Muscle layer of duodenum (tissue), 2 donors: ENCODE measurements around the gene SORCS2.

Experiments
- H3K27ac ChIP-seq: one replicate; pipeline ENCODE4 v1.7.0; 2013; ENCODE audit warnings: mild to moderate bottlenecking, low read length
- H3K27me3 ChIP-seq: one replicate; pipeline ENCODE4 v1.7.0; 2013; ENCODE audit warnings: low read depth, mild to moderate bottlenecking, control low read depth, low read length
- H3K36me3 ChIP-seq, 2 donors: one replicate each; pipeline ENCODE4 v1.7.0; 2013; ENCODE audit warnings: low read length in 2 of 2, control low read depth in 1 of 2, mild to moderate bottlenecking in 1 of 2; ENCODE audit not compliant: insufficient read depth in 2 of 2, control insufficient read depth in 1 of 2
- H3K4me1 ChIP-seq, 2 donors: one replicate each; pipeline ENCODE4 v1.7.0; 2013; ENCODE audit warnings: low read length in 2 of 2, mild to moderate bottlenecking in 2 of 2, control low read depth in 1 of 2, moderate library complexity in 1 of 2; ENCODE audit not compliant: insufficient read depth in 2 of 2, control insufficient read depth in 1 of 2
- H3K4me3 ChIP-seq, 2 donors: one replicate each; pipeline ENCODE4 v1.7.0; 2013; ENCODE audit warnings: low read length in 2 of 2, low read depth in 1 of 2, mild to moderate bottlenecking in 1 of 2
- H3K9me3 ChIP-seq, 2 donors: one replicate each; pipeline ENCODE4 v1.7.0; 2013; ENCODE audit warnings: low read length in 2 of 2, control low read depth in 1 of 2, mild to moderate bottlenecking in 1 of 2; ENCODE audit not compliant: control insufficient read depth in 1 of 2
- donor health status: healthy.

Gene SORCS2

GRCh38 chr4:7470111-7470510 is 277.8 kb downstream of the SORCS2 start:
- no peaks in the 10 kb centered on the region for H3K9me3 ChIP-seq

GRCh38 chr4:7470522-7471128 is 278.3 kb downstream of the SORCS2 start:
- no peaks in the 10 kb centered on the region for H3K4me1 ChIP-seq
- no peaks in the 10 kb centered on the region for H3K27me3 ChIP-seq
- H3K27ac ChIP-seq, result no peak overlapping the region
- no peak overlapping the region for H3K4me3 ChIP-seq
- no peaks in the 10 kb centered on the region for H3K36me3 ChIP-seq
- H3K9me3 ChIP-seq, result no peaks in the 10 kb centered on the region

More at GRCh38 chr4:7470111-7470510, 277.8 kb downstream of the SORCS2 start:
- Histone ChIP-seq H3K4me1 (no peaks in the 10 kb centered on the region), H3K36me3 (no peaks in the 10 kb centered on the region), H3K4me3 (no peak overlapping the region), H3K27ac (no peak overlapping the region), H3K27me3 (no peaks in the 10 kb centered on the region)

DNA sequence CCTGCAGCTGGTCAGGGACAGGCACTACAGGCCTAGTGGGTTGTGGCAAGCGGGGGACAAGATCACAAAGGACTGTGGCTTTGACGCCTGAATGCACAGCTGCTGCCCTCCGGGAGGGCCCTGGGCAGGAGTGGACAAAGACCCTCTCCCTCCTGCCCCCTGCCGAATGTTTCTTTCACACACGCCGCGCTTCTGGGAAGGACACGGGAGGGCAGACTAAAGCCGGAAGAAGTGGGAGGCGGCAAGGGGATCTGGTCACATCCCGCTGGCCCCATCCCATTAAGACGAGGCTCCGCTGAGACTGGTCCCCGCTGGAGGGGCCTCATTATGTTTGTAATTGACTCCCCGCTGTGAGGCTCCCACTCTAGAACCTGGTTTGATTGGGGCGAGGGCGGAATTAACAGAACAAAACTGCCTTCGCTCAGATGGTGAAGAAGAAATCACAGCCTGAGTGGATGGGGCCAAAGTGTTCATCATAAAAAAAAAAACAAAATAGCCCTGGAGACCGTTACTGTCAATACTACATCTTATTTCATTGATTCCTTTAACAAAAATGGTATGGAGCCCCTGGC is 280.2 kb downstream of the SORCS2 start:
- Histone ChIP-seq H3K27ac (no peak overlapping the region), H3K4me1 (no peaks in the 10 kb centered on the region), H3K36me3 (no peaks in the 10 kb centered on the region), H3K9me3 (no peaks in the 10 kb centered on the region), H3K27me3 (no peaks in the 10 kb centered on the region), H3K4me3 (no peak overlapping the region)

DNA sequence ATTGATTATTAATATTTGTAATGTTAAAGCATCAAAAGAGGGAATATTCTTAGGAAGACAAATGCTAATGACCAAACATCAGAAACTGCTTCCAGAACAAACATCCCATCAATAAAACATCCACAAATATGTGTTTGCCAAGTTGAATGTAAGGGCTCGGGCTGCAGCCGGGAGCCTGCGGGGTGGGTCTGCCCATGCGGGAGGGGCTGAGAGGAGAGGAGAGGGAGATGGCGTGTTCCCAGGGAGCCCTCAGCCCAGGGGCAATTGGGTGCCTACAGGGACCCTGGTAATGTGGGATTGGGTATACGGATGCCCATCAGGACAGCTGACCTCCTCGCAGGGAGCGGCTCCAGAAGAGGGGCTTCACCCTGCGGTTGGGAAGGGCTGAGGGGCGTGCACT is 280.7 kb downstream of the SORCS2 start:
- Histone ChIP-seq H3K4me3 (no peak overlapping the region), H3K27me3 (no peaks in the 10 kb centered on the region), H3K27ac (no peak overlapping the region), H3K9me3 (no peaks in the 10 kb centered on the region), H3K4me1 (no peaks in the 10 kb centered on the region), H3K36me3 (no peaks in the 10 kb centered on the region)

DNA sequence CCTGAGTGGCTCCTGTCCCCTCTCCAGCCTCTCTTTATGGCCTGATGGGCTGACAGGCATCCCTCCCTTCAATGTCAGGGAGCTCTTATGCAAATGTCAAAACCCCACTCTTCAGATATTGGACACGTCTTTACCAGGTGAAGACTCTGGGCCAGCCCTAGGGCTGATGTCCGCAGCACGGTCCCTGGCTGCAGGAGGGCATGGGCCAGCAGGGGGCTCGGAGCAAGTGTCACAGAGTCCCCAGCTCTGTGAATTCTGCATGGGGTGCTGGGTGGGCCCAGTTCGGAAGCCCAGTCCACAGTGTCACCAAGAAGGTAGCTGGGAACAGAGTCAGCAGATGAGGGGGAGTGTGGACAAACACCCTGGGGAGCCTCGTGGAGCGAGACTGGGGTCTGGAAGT is 282.0 kb downstream of the SORCS2 start:
- H3K27me3 ChIP-seq, result no peaks in the 10 kb centered on the region
- no peaks in the 10 kb centered on the region for H3K36me3 ChIP-seq
- H3K4me1 ChIP-seq, result no peaks in the 10 kb centered on the region
- H3K27ac ChIP-seq, result no peak overlapping the region
- no peaks in the 10 kb centered on the region for H3K9me3 ChIP-seq
- H3K4me3 ChIP-seq, result no peak overlapping the region

- Histone ChIP-seq H3K9me3 (no peaks in the 10 kb centered on the region), H3K4me1 (no peaks in the 10 kb centered on the region), H3K36me3 (no peaks in the 10 kb centered on the region), H3K4me3 (no peak overlapping the region), H3K27me3 (no peaks in the 10 kb centered on the region), H3K27ac (no peak overlapping the region)
These were observed 282.9 kb downstream of the SORCS2 start for GRCh38 chr4:7475207-7475606.

- Histone ChIP-seq H3K4me3 (no peak overlapping the region), H3K4me1 (no peaks in the 10 kb centered on the region), H3K27me3 (no peaks in the 10 kb centered on the region), H3K36me3 (no peaks in the 10 kb centered on the region), H3K27ac (no peak overlapping the region), H3K9me3 (no peaks in the 10 kb centered on the region)
These were observed 284.5 kb downstream of the SORCS2 start for GRCh38 chr4:7476820-7477219.

- Histone ChIP-seq H3K4me3 (no peak overlapping the region), H3K27ac (no peak overlapping the region), H3K4me1 (no peaks in the 10 kb centered on the region), H3K9me3 (no peaks in the 10 kb centered on the region), H3K27me3 (no peaks in the 10 kb centered on the region), H3K36me3 (no peaks in the 10 kb centered on the region)
These were observed 285.4 kb downstream of the SORCS2 start for GRCh38 chr4:7477695-7478094.

DNA sequence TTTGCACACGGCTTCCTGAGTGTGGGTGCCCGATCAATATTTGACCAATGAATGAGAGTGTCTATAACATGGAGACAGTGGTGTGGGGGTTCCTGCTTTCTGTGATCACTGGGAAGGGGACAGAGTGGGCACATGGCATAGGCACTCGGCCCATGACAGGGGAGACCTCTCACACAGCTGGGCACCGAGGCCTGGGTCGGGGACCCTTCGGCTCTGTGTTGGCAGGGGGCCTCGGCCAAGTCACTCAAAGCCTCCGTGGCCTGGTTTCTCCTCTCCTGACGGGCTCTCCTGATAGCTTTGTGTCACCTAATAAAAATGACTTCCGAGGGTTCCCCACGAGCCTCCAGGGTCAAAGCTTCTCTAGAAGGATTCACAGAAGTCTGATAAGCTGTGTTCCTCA is 286.3 kb downstream of the SORCS2 start:
- Histone ChIP-seq H3K9me3 (no peaks in the 10 kb centered on the region), H3K4me3 (no peak overlapping the region), H3K27ac (no peak overlapping the region), H3K36me3 (no peaks in the 10 kb centered on the region), H3K4me1 (no peaks in the 10 kb centered on the region), H3K27me3 (no peaks in the 10 kb centered on the region)

DNA sequence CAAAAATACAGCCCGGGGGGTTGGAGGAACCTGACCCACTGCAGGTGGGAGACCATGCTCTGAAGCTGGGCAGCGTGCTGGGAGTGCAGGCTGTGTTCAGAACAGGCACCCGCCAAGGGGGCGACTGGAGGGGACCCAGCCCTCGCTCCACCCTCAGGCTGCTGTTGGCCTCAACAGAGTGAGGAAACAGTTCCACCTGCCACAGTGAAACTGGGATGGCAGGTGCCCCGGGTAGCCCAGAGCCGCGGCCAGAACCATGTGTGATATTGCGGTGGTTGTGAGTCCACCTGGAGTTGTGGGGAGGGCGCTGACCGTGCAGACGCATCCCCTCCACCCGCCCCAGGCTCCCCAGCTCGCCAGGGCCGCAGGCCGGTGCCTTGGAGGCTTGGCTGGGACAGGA is 288.1 kb downstream of the SORCS2 start:
- Histone ChIP-seq H3K4me3 (no peak overlapping the region), H3K9me3 (no peaks in the 10 kb centered on the region), H3K4me1 (no peaks in the 10 kb centered on the region), H3K27me3 (no peaks in the 10 kb centered on the region), H3K27ac (no peak overlapping the region), H3K36me3 (no peaks in the 10 kb centered on the region)

GRCh38 chr4:7481227-7481626 is 288.9 kb downstream of the SORCS2 start:
- no peaks in the 10 kb centered on the region for H3K36me3 ChIP-seq
- no peaks in the 10 kb centered on the region for H3K9me3 ChIP-seq
- no peak overlapping the region for H3K27ac ChIP-seq
- H3K4me1 ChIP-seq, result no peaks in the 10 kb centered on the region
- no peak overlapping the region for H3K4me3 ChIP-seq
- H3K27me3 ChIP-seq, result no peaks in the 10 kb centered on the region

DNA sequence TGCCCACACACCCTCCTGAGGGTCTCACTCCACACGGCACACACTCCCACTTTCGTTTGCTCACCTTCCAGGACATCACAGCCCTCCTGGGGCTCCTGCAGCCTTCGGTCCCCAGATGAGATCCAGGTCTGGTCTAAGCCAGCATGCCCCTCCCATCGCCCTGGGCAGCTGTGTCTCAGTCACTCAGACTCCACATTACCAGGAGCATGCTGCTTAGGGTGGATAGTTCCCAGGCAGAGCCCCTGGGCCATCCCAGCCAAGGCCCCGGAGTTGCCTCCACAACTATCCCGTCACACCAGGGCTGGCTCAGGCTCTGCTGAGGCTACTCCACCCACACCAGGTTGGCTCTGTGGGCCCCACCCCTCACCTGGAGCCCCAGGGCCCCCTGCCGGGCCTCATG is 292.8 kb downstream of the SORCS2 start:
- H3K9me3 ChIP-seq, result no peaks in the 10 kb centered on the region
- H3K4me1 ChIP-seq, result no peaks in the 10 kb centered on the region
- no peaks in the 10 kb centered on the region for H3K27me3 ChIP-seq

More for the DNA sequence above, 292.8 kb downstream of the SORCS2 start:
- Histone ChIP-seq H3K27ac (no peak overlapping the region), H3K36me3 (no peaks in the 10 kb centered on the region), H3K4me3 (no peak overlapping the region)
